Measurements from ENCODE around the gene DUSP6.

GRCh38 chr12:89350260-89350629 is 2.1 kb downstream of the DUSP6 start:
- TF ChIP-seq EZH2 (IDR thresholded peaks at IDR 0.05) (no peak), POLR2AphosphoS5 (IDR thresholded peaks at IDR 0.05; ENCODE audit: borderline replicate concordance, low read depth, low read length) (no peak)

All from SK-N-MC (cell line).